Hepatocyte (in vitro differentiated cells): ENCODE data around the gene SH3PXD2A. TPM values are rescaled to one million over a fixed set of nuclear protein-coding genes. Genes with fewer than 3 reads are reported as not detected.

Source experiments
- DNase-seq: peaks from one replicate; pipeline ENCODE4 v3.0.0-alpha.2; 2016; ENCODE audit warnings: low spot score
- H2AFZ ChIP-seq: fragments of 200-600 bp; sonication (generic); 2 replicates; pipeline ENCODE4 v1.6.0; 2016; ENCODE audit warnings: antibody characterized with exemption, mild to moderate bottlenecking
- H3K27ac ChIP-seq: fragments of 200-600 bp; sonication (generic); 2 replicates; pipeline ENCODE4 v1.5.1; 2016; ENCODE audit warnings: mild to moderate bottlenecking
- H3K27me3 ChIP-seq: fragments of 200-600 bp; sonication (generic); 2 replicates; pipeline ENCODE4 v1.6.1; 2016
- H3K36me3 ChIP-seq: fragments of 200-600 bp; sonication (generic); replicated peaks from 2 replicates; pipeline ENCODE4 v1.5.1; 2016; ENCODE audit warnings: low read depth; ENCODE audit not compliant: insufficient read depth
- H3K4me1 ChIP-seq: fragments of 200-600 bp; sonication (generic); 2 replicates; pipeline ENCODE4 v1.5.1; 2016; ENCODE audit warnings: mild to moderate bottlenecking, moderate library complexity; ENCODE audit not compliant: insufficient read depth
- H3K4me2 ChIP-seq: fragments of 200-600 bp; sonication (generic); 2 replicates; pipeline ENCODE4 v1.6.0; 2016
- H3K4me3 ChIP-seq: fragments of 200-600 bp; sonication (generic); 2 replicates; pipeline ENCODE4 v1.5.1; 2016; ENCODE audit warnings: mild to moderate bottlenecking
- H3K79me2 ChIP-seq: fragments of 200-600 bp; sonication (generic); 2 replicates; pipeline ENCODE4 v1.6.0; 2017; ENCODE audit warnings: mild to moderate bottlenecking
- H3K9me2 ChIP-seq: fragments of 200-600 bp; sonication (generic); replicated peaks from 2 replicates; pipeline ENCODE4 v1.6.0; 2017; ENCODE audit warnings: mild to moderate bottlenecking; ENCODE audit not compliant: insufficient read depth
- H3K9me3 ChIP-seq: fragments of 200-600 bp; sonication (generic); 2 replicates; pipeline ENCODE4 v1.5.1; 2016; ENCODE audit warnings: low read depth, mild to moderate bottlenecking
- H4K20me1 ChIP-seq: fragments of 200-600 bp; sonication (generic); 2 replicates; pipeline ENCODE4 v1.6.0; 2016; ENCODE audit warnings: mild to moderate bottlenecking; ENCODE audit not compliant: insufficient read depth, poor library complexity, severe bottlenecking
- EZH2 ChIP-seq: fragments of 200-600 bp; sonication (generic); IDR thresholded peaks from 2 replicates; pipeline ENCODE4 v1.6.1; 2016; ENCODE audit warnings: antibody characterized with exemption, mild to moderate bottlenecking, borderline replicate concordance
- EZH2phosphoT487 ChIP-seq: fragments of 200-600 bp; sonication (generic); IDR thresholded peaks from one replicate; pipeline ENCODE4 v1.6.1; 2018; ENCODE audit warnings: antibody characterized with exemption, mild to moderate bottlenecking, low read depth, moderate library complexity; ENCODE audit not compliant: unreplicated experiment, severe bottlenecking
- WGBS: methylation state at CpG from one replicate; pipeline ENCODE4 v1.1.6; 2016; ENCODE audit warnings: low lambda C conversion rate; ENCODE audit errors: missing lambda C conversion rate; 5-methylcytosine and 5-hydroxymethylcytosine counted together
- polyA plus RNA-seq: library from polyadenylated mRNA; unstranded; fragments of >200 nt; fragmentation: Nextera tagmentation; extraction: Ambion mirVana; gene quantifications from 2 replicates; pipeline ENCODE4 v1.2.1, GENCODE V29; 2016
- total RNA-seq: library from RNA; depleted of rRNA; stranded (reverse); fragments of >200 nt; gene quantifications from 2 replicates; pipeline ENCODE4 v1.2.3, GENCODE V29; 2014
- TF ChIP-seq, protein P1 (sequence below): fragments of 200-600 bp; sonication (generic); IDR thresholded peaks from 2 replicates; pipeline ENCODE4 v1.5.1; 2016; ENCODE audit warnings: antibody characterized with exemption, mild to moderate bottlenecking; ENCODE audit not compliant: poor library complexity

The SH3PXD2A gene
- total and polyA plus RNA-seq, 2 experiments from 2014 or later = 8.4 to 13.6 TPM

DNA sequence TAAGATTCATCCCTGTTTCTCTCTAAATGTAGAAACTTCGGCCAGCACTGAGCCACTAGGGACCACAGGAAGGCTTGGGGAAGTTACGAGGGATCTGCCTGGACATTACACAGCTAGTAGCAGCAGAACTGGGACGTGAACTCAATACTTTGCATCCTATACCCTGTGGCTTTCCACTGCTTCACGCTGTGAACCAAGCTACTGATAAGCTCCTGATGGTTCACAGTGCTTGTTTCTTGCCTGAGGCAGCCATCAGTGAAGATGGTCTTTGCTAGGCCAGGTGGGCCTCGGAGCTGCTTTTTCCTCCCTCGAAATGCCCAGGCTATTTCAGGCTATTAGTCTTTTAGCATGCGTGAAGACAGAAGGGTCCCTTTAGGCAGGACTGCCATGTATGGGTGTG lies 132.7 kb downstream of the SH3PXD2A start:
- 74% methylated on average over 7 of the region's 7 CpGs for WGBS
- no peak overlapping the region for H2AFZ ChIP-seq
- no peaks in the 10 kb centered on the region for H3K79me2 ChIP-seq
- peaks cover 11% of the 10 kb centered on the region for H3K4me1 ChIP-seq
- H3K27me3 ChIP-seq = no peaks in the 10 kb centered on the region
- H3K9me2 ChIP-seq = no peaks in the 10 kb centered on the region
- no peak overlapping the region for H3K4me2 ChIP-seq
- no peak overlapping the region for H3K4me3 ChIP-seq
- DNase-seq = no peak
- no peaks in the 10 kb centered on the region for H4K20me1 ChIP-seq
- H3K9me3 ChIP-seq = no peaks in the 10 kb centered on the region
- H3K27ac ChIP-seq = no peak overlapping the region
- H3K36me3 ChIP-seq = no peaks in the 10 kb centered on the region
- TF ChIP-seq EZH2phosphoT487 (no peak), EZH2 (no peak)
- TF ChIP-seq, protein P1, sequence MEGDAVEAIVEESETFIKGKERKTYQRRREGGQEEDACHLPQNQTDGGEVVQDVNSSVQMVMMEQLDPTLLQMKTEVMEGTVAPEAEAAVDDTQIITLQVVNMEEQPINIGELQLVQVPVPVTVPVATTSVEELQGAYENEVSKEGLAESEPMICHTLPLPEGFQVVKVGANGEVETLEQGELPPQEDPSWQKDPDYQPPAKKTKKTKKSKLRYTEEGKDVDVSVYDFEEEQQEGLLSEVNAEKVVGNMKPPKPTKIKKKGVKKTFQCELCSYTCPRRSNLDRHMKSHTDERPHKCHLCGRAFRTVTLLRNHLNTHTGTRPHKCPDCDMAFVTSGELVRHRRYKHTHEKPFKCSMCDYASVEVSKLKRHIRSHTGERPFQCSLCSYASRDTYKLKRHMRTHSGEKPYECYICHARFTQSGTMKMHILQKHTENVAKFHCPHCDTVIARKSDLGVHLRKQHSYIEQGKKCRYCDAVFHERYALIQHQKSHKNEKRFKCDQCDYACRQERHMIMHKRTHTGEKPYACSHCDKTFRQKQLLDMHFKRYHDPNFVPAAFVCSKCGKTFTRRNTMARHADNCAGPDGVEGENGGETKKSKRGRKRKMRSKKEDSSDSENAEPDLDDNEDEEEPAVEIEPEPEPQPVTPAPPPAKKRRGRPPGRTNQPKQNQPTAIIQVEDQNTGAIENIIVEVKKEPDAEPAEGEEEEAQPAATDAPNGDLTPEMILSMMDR = no peak

- Histone ChIP-seq H3K9me3 (no peaks in the 10 kb centered on the region), H4K20me1 (no peaks in the 10 kb centered on the region), H3K79me2 (no peaks in the 10 kb centered on the region), H3K4me3 (no peak overlapping the region), H3K4me2 (peak overlapping the region; percentile 10), H2AFZ (no peak overlapping the region), H3K36me3 (no peaks in the 10 kb centered on the region), H3K9me2 (no peaks in the 10 kb centered on the region), H3K27ac (peak overlapping the region; percentile 20), H3K27me3 (no peaks in the 10 kb centered on the region), H3K4me1 (peaks cover 11% of the 10 kb centered on the region)
- no peak for DNase-seq
- no peak for TF ChIP-seq EZH2phosphoT487
- TF ChIP-seq EZH2 = no peak
- TF ChIP-seq, protein P1 = no peak
- WGBS = 52% methylated on average over 6 of the region's 6 CpGs
These were observed 134.4 kb downstream of the SH3PXD2A start for GRCh38 chr10:103720964-103721335.

- no peak for DNase-seq
- Histone ChIP-seq H3K79me2 (no peaks in the 10 kb centered on the region), H3K4me2 (peak overlapping the region; percentile 10), H3K9me3 (no peaks in the 10 kb centered on the region), H3K4me1 (peaks cover 11% of the 10 kb centered on the region), H3K9me2 (no peaks in the 10 kb centered on the region), H4K20me1 (no peaks in the 10 kb centered on the region), H3K27me3 (no peaks in the 10 kb centered on the region), H2AFZ (no peak overlapping the region), H3K36me3 (no peaks in the 10 kb centered on the region), H3K27ac (peak overlapping the region; percentile 20), H3K4me3 (no peak overlapping the region)
- no peak for TF ChIP-seq EZH2phosphoT487
- TF ChIP-seq, protein P1 = no peak
- TF ChIP-seq EZH2 = no peak
- 30% methylated on average over 17 of the region's 17 CpGs for WGBS
These were observed 134.9 kb downstream of the SH3PXD2A start for GRCh38 chr10:103720328-103720963.

- no peaks in the 10 kb centered on the region for H3K36me3 ChIP-seq
- DNase-seq = no peak
- peaks cover 11% of the 10 kb centered on the region for H3K4me1 ChIP-seq
- H2AFZ ChIP-seq = no peak overlapping the region
- 86% methylated on average over 5 of the region's 5 CpGs for WGBS
- no peaks in the 10 kb centered on the region for H3K9me2 ChIP-seq
- no peaks in the 10 kb centered on the region for H3K27me3 ChIP-seq
- no peaks in the 10 kb centered on the region for H3K9me3 ChIP-seq
- H3K4me3 ChIP-seq = no peak overlapping the region
- H3K79me2 ChIP-seq = no peaks in the 10 kb centered on the region
- no peak overlapping the region for H3K4me2 ChIP-seq
- no peaks in the 10 kb centered on the region for H4K20me1 ChIP-seq
- H3K27ac ChIP-seq = no peak overlapping the region
- no peak for TF ChIP-seq EZH2phosphoT487
- TF ChIP-seq, protein P1 = no peak
- no peak for TF ChIP-seq EZH2
These were observed 136.3 kb downstream of the SH3PXD2A start for GRCh38 chr10:103719036-103719435.
